ENCODE results near the gene SMIM14.

The SMIM14 gene

GRCh38 chr4:39614487-39615162, 24.0 kb downstream of the SMIM14 start:
- TF ChIP-seq CTCF (IDR thresholded peaks at IDR 0.05; ENCODE audit: insufficient read depth, missing control alignments) = no peak
- FAIRE-seq (no peak), DNase-seq (ENCODE audit: insufficient read length, low spot score) (no peak)

GRCh38 chr4:39613093-39613656, 25.5 kb downstream of the SMIM14 start:
- TF ChIP-seq CTCF (IDR thresholded peaks at IDR 0.05; ENCODE audit: insufficient read depth, missing control alignments) = no peak
- FAIRE-seq (no peak), DNase-seq (ENCODE audit: insufficient read length, low spot score) (no peak)

- no peak for FAIRE-seq
- DNase-seq (ENCODE audit: insufficient read length, low spot score) = no peak
Measured at GRCh38 chr4:39609454-39609931, 29.2 kb downstream of the SMIM14 start.

GRCh38 chr4:39608451-39608850, 30.2 kb downstream of the SMIM14 start:
- no peak for TF ChIP-seq CTCF (IDR thresholded peaks at IDR 0.05; ENCODE audit: insufficient read depth, missing control alignments)
- DNase-seq (ENCODE audit: insufficient read length, low spot score) = no peak
- FAIRE-seq = no peak

More at GRCh38 chr4:39609454-39609931, 29.2 kb downstream of the SMIM14 start:
- TF ChIP-seq CTCF (IDR thresholded peaks at IDR 0.05; ENCODE audit: insufficient read depth, missing control alignments) = no peak

GRCh38 chr4:39606747-39607146, 31.9 kb downstream of the SMIM14 start:
- no peak for TF ChIP-seq CTCF (IDR thresholded peaks at IDR 0.05; ENCODE audit: insufficient read depth, missing control alignments)
- no peak for DNase-seq (ENCODE audit: insufficient read length, low spot score)
- no peak for FAIRE-seq

- FAIRE-seq (no peak), DNase-seq (ENCODE audit: insufficient read length, low spot score) (no peak)
- no peak for TF ChIP-seq CTCF (IDR thresholded peaks at IDR 0.05; ENCODE audit: insufficient read depth, missing control alignments)
Measured at GRCh38 chr4:39597695-39598381, 40.8 kb downstream of the SMIM14 start.

- DNase-seq (ENCODE audit: insufficient read length, low spot score) = no peak
- FAIRE-seq = no peak
- no peak for TF ChIP-seq CTCF (IDR thresholded peaks at IDR 0.05; ENCODE audit: insufficient read depth, missing control alignments)
Measured at GRCh38 chr4:39596971-39597370, 41.7 kb downstream of the SMIM14 start.

Measured in D721Med (cell line).